ENCODE data around the gene HPD.

DNA sequence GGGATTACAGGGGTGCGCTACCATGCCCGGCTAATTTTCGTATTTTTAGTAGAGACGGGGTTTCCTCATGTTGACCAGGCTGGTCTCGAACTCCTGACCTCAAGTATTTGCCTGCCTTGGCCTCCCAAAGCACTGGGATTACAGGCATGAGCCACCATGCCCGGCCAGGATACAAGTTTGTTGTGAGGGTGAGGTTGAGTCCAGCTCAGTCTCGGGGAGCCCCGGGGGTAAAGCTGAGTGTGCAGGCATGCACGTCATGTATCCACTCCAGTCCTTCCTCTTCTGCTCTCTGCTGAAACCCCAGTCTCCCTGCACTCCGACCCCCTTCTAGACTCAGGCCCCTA is 369 bp downstream of the HPD start:
- TF ChIP-seq CTCF (conservative IDR thresholded peaks at IDR 0.05; ENCODE audit: low read depth, low read length) (no peak), POLR2A (IDR thresholded peaks at IDR 0.05; ENCODE audit: low read depth, low read length) (no peak), CHD1 (IDR thresholded peaks at IDR 0.05; ENCODE audit: low read depth, low read length) (no peak), BHLHE40 (IDR thresholded peaks at IDR 0.05; ENCODE audit: low read depth, low read length) (no peak), SMC3 (IDR thresholded peaks at IDR 0.05; ENCODE audit: low read depth, low read length) (no peak), MAFK (IDR thresholded peaks at IDR 0.05; ENCODE audit: low read depth, low read length) (no peak), MXI1 (IDR thresholded peaks at IDR 0.05; ENCODE audit: borderline replicate concordance, low read depth, low read length) (no peak)
